Mucosa of gallbladder (tissue), 1 donor: ENCODE data around the gene STX16. TPM values are rescaled to one million over a fixed set of nuclear protein-coding genes. Genes with fewer than 3 reads are reported as not detected.
A peak's percentile ranks its signal among the peaks of the same experiment; 100 is the strongest.

Source experiments
- DNase-seq: peaks from one replicate; pipeline ENCODE4 v3.0.0-alpha.2; 2020; ENCODE audit warnings: low spot score
- total RNA-seq: library from RNA; stranded (reverse); gene quantifications from one replicate; pipeline ENCODE4 v1.2.1, GENCODE V29; 2021
- donor health status: DM: no; HTN: no; CAD: no.

STX16 gene
- total RNA-seq, 1 donor from 2014 or later, result 63.7 TPM

DNA sequence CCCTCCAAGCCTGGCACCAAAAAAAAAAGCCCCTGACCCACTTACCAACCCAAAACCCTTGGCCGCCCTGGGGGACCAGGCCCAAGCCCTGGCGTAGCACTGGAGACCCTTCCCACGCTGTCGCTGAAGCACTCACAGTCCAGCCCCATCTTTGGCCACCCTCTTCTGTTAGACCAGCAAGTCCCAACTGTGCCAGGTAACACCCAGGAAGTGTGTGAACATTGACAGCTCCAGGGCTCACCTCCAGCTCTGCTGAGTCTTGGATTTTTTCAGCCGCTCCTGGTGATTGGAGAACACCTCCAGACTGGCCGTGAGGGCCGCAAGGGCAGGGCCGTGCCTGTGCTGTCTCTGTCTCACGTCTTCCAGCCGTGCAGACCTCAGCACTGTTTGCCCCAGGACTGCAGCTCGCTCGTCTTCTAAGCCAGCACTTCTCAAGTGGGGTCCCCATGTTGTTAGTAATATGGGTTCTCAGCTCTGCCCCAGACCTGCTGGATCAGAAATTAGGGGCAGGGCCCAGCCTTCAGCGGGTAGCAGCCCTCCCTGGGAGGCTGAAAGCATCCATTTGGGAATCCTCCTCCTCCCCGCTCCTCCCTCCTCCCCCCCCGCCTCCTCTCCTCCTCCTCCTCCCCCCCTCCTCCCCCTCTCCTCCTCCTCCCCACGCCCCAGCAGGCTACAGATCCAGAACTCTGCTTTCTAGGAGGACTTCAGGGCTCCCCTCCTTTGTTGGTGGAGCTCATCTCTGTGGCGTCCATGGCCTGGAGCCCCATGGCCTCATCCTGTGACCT, 59.6 kb downstream of the STX16 start:
- DNase-seq, result peak; percentile 8

GRCh38 chr20:58711266-58712051, 60.4 kb downstream of the STX16 start:
- peak; percentile 9 for DNase-seq

GRCh38 chr20:58712151-58712791, 61.2 kb downstream of the STX16 start:
- peak; percentile 8 for DNase-seq

- no peak for DNase-seq
These were observed 62.0 kb downstream of the STX16 start for GRCh38 chr20:58712806-58713731.

GRCh38 chr20:58713801-58714339, 62.8 kb downstream of the STX16 start:
- peak; percentile 8 for DNase-seq

DNA sequence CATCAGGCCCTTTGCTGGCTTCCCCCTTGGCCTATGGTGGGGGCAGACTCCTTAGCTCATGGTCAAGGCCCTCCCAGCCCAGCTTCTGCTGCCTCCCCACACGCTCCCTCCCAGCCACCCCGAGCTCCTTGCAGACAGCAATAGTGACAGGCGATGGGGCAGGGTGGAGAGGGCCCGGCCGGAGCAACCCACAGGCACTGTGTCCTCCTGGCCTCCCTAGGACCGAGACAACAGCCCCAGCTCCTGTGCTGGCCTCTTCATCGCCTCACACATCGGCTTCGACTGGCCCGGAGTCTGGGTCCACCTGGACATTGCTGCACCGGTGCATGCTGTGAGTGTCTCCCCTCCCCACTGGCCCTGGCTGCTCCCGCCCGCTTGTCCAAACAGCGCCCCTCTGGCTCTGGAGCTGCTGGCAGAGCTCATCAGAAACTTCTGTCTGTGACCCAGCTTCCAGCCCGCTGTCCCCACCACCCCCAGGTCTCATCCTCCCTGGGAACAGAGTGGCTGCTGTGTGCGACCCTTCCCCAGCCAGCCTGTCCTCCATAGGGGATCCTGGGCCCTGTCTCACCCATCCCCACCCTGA, 63.3 kb downstream of the STX16 start:
- DNase-seq, result peak; percentile 6

DNA sequence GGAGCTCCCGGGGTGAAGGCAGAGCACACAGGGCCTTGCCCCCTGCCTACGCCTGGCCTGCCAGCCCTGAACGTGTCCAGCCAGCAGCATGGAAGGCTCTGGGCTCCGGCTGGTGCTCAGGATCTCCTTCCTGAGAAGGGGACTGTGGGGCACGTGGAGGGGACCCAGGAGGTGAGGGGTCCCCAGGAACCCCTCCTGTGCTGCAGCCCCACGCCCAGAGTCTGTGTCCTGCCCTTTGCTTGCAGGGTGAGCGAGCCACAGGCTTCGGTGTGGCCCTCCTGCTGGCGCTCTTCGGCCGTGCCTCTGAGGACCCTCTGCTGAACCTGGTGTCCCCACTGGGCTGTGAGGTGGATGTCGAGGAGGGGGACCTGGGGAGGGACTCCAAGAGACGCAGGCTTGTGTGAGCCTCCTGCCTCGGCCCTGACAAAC, 63.9 kb downstream of the STX16 start:
- DNase-seq, result peak; percentile 5

DNA sequence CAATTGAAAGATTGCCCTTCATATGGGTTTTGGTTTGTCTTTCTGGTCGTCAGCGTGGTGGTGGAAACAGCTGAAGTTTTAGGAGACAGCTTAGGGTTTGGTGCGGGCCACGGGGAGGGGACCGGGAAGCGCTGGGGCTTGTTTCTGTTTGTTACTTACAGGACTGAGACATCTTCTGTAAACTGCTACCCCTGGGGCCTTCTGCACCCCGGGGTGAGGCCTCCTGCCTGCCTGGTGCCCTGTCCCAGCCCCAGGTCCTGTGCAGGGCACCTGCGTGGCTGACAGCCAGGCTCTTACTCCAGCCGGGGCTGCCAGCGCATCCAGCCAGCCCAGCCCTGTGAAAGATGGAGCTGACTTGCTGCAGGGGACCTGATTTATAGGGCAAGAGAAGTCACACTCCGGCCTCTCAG, 64.3 kb downstream of the STX16 start:
- DNase-seq, result peak; percentile 8

DNA sequence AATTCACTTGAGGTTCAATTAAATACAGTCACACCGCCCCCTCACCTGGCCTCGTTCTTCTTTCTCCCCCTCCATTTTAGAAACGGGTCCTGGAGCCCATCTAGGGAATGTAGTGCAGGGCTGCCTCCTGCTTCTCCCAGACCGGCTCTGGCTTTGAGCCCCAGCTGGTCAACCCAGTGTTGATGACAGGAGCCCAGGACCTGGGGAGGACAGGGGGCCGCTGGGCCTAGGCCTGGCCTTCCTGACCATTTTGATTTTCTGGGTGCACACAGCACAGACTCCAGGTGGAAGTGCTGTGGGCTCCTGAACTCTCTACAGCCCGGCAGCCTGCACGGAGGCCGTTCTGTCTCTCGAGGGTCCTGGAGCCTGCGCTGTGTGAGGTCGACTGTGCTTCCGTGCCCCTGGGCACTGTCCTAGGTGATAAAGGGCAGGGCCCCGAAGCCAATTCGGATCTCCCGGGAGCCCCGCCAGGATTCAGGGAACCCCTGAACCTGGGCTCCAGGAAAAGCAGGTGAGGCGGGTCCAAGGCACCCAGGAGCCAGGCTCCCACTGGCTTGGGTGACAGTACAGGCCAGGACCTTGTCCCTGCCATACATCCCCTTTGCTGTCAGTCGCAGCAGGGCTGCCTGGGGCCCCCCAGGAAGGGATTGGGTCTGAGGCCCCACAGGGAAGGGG, 64.9 kb downstream of the STX16 start:
- DNase-seq, result peak; percentile 7

DNA sequence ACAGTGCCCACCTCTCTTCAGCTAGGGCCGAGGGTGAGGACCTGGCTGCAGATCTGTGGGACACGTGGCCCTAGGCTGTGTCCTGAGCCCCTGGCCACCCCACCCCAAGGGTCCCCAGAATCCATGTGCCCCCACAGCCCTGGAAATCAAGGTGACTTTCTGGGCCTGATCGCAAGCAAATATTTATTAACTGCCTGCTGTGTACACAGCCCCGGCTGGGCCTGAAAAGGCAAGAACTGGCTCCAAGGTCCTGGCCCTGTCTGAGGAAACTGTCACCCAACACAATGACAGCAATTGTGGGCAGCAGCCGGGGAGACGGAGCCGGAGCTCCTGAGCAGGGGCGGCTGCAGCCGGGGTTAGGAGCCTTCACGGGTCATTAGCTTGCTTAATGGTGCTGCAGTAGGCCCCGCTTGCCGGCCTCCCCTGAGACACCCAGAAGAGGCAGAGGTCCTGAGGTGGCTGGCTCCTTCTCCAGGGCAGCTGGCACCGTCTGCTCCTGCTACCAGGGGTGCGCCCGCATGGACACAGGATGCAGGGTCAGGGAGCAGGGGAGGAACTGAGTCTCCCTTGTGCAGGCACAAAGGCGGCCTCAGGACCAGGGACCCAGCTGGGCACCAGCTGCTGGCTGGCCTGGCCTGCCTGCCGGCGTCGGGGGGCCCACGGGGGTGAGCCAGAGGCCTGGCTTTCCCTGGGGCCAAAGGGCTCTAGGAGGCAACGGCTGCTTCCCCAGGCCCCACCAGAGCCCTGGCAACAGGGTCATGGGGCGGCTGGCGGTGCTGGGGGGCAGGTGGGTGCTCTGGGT, 65.6 kb downstream of the STX16 start:
- peak; percentile 9 for DNase-seq

DNA sequence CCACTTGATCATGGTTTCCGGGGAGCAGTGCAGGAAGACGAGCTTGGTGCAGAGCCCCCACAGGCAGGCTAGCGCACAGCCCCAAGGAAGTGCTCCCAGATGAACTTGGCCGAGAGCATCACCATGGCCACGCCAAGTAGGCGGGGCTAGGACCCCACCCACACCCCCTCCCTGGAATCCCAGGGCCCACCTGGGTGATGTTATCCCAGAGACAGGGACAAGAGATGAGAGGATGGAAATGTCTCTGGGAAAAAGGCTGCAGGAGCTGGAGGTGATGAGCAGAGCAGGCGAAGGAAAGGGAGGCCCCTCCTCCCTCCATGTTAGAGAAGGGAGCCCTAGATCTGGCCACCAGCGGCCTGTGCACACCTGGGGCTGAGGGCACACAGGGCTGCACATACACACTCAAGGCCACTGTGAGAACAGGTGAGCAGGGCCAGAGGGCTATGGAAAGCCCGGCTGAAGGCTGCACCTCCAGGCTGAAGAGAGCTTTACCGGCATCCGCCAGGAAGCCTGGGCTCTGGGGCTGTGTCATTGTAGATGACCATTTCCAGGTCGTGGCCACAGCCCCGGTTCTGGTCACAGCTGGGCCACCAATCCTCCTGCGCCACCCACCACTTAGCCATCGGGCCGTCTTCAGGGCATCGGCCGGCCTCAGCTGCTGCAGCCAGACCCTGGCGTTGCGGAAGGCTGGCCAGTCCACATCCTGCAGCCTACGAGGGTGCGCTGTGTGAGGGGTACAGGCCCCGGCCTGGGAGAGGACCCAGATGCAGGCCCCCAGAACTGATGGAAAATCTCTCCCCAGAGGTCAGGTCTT, 66.4 kb downstream of the STX16 start:
- DNase-seq, result peak; percentile 9

DNA sequence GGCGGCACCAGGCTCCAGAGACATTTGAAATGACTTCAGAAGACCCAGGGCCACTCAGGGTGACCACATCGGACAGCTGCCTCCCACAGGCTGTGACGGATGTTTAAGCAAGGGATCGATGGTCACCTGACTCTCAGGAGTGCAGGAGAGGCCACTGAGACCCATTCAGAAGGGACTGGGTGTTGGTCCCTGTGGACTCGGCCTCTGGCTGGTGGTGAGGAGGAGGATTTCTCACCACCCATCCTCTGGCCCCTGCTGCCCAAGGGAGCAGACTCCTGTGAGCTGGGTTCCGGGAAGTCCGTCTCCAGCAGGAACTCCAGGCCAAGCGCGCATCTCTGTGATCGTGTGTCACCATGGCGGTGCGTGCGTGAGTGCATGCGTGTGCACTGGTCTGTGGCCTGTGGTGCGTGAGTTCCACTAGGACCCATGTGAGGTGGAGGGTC, 67.1 kb downstream of the STX16 start:
- no peak for DNase-seq

- DNase-seq, result peak; percentile 8
These were observed 67.6 kb downstream of the STX16 start for GRCh38 chr20:58718729-58719128.

GRCh38 chr20:58719258-58719657, 68.2 kb downstream of the STX16 start:
- peak; percentile 7 for DNase-seq

DNA sequence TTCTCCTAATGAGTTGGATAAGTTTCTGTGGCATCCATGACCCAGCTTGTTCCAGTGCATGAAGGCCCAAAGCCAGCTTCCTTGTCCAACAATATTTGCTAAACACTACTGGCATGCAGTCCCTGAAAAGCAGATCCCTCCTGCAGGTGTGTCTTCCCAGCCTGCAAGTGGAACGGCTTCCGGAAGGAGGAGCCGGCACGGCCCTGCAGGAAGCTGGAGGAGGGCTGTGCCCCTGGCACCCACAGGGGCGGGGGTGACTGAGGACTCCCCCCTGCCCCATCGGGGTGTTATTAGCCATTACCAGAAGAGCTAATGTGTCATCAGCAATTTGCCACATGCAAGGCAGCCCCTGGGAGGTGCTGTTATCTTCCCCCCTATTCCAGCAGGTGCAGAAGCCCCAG, 68.9 kb downstream of the STX16 start:
- DNase-seq, result peak; percentile 10

DNA sequence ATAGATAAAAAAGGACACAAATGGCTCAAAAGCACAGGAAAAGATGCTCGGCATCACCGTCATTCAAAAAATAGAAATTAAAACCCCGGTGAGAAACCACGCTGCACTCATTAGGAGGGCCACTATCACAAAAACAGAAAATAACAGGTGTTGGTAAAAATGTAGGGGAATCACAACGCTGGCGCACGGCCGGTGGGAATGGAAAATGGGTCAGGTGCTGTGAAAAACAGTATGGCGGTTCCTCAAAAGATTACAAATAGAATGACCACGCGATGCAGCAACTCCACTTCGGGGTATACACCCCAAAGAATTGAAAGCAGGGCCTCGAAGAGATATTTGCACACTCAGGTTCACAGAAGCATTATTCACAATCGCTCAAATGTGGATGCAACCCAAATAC, 69.8 kb downstream of the STX16 start:
- no peak for DNase-seq

DNA sequence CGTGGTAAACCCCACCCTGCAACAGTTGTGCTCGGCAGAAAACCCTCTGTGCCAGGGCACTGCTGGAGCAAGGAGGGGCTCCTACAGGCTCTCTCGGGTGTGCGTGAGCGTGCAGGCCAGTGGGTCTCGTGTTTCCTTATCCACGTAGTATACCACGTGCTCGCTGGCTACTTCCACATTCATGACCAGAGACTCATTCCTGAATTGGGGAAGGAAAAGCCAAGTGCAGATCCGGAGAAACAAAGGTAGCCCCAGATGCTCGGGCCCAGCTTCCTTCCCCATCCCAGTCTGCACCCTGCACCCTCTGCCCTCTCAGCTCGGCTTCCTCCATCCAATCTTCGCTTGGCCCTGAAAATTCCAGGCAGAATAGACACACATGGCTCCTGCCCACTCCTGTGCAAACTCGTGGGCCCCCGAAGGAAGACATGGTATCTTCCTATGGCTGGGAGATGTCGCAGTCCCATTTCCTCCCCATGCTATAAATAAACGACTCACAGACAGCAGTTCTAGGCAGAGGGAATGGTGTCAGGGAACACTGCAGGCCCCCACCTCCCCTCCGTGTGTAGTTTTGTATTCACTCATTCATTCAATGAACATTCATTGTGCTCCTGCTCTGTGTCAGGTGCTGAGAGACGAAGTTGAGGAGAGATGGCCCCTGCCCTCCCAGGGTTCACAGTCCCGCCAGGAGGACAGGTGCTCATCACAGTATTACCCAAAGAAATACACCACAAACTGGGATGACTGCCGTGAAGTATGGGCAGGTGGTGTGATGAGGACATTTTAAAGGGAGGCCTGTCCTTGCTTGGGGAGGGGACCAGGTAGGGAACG, 71.1 kb downstream of the STX16 start:
- peak; percentile 9 for DNase-seq
